ENCODE measurements around the gene KRTAP20-2.

DNA sequence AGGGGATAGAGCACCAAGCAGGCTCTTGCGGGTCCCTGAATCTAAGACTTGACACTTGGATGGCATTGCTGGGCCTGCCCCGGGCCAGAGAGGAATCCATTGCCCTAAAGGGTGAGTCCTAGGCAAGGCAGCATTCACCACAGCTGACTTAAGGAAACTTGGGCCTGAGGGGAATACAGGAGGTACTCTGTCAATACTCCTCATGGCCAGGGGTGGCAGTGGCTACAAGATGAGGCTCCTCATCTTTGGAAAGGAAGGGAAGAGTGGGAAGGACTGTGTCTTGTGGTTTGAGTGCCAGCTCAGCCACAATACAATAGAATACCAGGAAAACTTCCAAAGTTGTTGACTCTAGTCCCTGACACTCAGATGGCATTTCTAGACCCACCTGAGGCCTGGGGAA, 29.0 kb upstream of the KRTAP20-2 start:
- TF ChIP-seq, protein P1, sequence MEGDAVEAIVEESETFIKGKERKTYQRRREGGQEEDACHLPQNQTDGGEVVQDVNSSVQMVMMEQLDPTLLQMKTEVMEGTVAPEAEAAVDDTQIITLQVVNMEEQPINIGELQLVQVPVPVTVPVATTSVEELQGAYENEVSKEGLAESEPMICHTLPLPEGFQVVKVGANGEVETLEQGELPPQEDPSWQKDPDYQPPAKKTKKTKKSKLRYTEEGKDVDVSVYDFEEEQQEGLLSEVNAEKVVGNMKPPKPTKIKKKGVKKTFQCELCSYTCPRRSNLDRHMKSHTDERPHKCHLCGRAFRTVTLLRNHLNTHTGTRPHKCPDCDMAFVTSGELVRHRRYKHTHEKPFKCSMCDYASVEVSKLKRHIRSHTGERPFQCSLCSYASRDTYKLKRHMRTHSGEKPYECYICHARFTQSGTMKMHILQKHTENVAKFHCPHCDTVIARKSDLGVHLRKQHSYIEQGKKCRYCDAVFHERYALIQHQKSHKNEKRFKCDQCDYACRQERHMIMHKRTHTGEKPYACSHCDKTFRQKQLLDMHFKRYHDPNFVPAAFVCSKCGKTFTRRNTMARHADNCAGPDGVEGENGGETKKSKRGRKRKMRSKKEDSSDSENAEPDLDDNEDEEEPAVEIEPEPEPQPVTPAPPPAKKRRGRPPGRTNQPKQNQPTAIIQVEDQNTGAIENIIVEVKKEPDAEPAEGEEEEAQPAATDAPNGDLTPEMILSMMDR (IDR thresholded peaks at IDR 0.05; ENCODE audit: poor library complexity) = no peak
- TF ChIP-seq EZH2 (IDR thresholded peaks at IDR 0.05; ENCODE audit: borderline replicate concordance) (no peak), EZH2phosphoT487 (IDR thresholded peaks at IDR 0.05; ENCODE audit: low read depth, severe bottlenecking, unreplicated experiment) (no peak)
